ENCODE measurements around the gene E2F3. TPM values are rescaled to one million over a fixed set of nuclear protein-coding genes. Genes with fewer than 3 reads are reported as not detected.

E2F3 gene
- total RNA-seq, 1 donor from 2014 or later = 6.4 TPM

GRCh38 chr6:20541382-20541781 lies 139.7 kb downstream of the E2F3 start:
- DNase-seq (ENCODE audit: missing footprints) (no peak), ATAC-seq (no peak)
- intact Hi-C loops (cut with DNase I) = no loop called here

- intact Hi-C loops (cut with DNase I) = no loop called here
- ATAC-seq = no peak
- DNase-seq (ENCODE audit: missing footprints) = no peak
Observed at GRCh38 chr6:20542927-20543602, 141.4 kb downstream of the E2F3 start.

Other genes starting within 250 kb of the E2F3 start
- 5.3 TPM for gene MBOAT1, start 189.4 kb upstream of the E2F3 start, total RNA-seq
- 11.6 TPM for gene CDKAL1, start 132.6 kb downstream of the E2F3 start, total RNA-seq

Measured in Right ventricle myocardium inferior (tissue), 1 donor.